GM19240 (cell line): ENCODE results near the gene EZR.
A peak's percentile ranks its signal among the peaks of the same experiment; 100 is the strongest.

Experiments used
- DNase-seq: peaks from one replicate; pipeline ENCODE4 v3.0.0; 2011; ENCODE audit warnings: low spot score; ENCODE audit not compliant: insufficient read length

The EZR gene

DNA sequence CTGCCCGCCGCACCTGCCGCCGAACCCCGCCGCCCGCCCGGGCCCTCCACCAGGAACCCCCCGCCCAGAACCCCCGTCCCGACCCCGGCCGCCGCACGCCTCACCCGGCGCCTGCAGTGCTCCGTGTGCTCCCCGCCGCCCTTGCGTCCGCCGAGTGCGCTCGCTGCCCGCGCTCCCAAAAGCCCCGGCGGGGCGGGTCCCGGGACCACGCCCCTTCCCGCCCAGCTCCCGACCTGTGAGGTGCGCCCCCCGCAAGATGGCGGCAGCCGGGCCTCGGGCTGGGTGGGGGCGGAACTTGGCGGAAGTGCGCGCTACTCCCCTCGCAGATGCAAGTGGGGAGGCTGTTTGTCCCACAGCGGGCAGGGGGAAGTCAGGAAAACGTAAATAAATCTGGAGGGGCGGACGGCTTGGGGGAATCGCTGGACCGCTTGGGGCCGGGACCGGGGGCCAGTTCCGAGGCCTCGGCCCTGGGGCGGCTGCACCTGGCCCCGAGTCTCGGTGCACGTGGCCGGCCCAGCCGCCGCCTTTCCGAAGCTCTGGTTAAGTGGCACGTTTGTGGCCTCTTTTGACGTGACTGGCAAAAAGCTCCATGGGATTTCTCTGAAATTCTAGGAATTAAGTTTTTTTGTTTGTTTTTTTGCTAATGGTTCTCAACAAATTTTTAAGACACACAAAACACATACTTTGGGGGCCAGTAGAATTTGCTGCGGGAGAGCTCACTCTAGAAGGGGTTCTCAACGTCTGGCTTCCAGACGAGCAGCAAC, at the start of gene EZR:
Gene EZR (minus strand): TSS at position 156 of the 764 bp plus-strand sequence. CDS start 1,275 bp downstream, outside the sequence.
- peak; percentile 69 for DNase-seq

DNA sequence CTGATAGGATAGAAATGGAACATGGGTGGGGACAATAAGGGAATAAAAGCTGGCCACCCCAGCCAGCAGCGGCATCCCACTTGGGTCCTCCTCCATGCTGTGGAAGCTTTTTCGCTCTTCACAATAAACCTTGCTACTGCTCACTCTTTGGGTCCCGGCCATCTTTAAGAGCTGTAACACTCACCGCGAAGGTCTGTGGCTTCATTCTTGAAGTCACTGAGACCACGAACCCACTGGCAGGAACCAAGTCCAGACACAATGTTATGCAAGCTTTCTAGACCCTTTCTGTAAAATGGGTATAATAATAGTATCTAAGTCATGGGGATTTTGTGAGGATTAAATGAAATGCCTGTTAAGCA, 48.9 kb upstream of the EZR start:
- no peak for DNase-seq

DNA sequence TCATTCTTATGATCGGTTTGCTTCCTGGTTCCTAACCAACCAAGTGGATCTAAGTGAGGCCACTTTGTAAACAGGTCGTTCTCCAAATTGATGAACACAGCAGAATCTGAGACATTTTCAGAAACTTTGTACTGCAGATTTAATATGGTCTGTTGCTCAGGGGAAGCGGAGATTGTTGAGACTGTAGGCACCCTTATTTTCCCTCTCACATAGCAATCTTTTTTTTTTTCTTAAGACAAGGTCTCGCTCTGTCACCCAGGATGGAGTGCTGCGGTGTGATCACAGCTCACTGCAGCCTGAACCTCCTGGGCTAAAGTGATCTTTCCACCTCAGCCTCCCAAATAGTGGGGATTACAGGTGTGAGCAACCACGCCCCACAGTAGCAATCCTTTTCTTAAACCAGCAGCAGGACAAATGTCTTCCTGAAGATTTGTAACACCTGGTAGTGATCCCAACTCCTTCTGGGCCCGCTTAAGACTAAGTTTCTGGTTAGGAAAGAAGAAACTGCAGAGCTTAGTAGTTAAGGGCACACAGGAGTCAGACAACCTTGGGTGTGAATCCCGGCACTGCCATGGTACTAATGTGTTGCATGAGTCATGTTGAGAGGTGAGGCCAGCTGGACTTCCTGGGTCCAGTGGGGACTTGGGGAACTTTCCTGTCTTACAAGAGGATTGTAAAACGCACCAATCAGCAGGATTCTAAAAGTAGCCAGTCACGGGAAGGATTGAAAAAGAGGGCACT, 48.4 kb upstream of the EZR start:
- DNase-seq = no peak

DNA sequence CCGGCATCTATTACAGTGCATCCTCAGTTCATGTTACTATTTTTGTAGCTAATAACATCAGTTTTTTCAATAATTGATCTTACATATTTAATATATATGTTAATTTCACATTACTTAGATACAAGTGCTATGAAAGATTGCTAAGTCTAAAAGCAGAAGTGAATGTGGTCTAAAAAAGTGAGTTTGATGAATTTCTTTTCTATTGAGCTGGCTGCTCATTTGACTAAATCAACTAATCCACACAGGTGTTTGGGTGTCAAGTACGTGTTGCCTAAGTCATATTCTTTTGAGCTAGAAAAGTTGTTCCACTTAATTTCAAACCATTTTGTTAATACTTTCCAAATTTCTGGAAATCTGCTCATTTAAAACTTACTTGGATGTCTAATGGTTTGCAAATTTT, 46.6 kb upstream of the EZR start:
- DNase-seq = no peak

DNA sequence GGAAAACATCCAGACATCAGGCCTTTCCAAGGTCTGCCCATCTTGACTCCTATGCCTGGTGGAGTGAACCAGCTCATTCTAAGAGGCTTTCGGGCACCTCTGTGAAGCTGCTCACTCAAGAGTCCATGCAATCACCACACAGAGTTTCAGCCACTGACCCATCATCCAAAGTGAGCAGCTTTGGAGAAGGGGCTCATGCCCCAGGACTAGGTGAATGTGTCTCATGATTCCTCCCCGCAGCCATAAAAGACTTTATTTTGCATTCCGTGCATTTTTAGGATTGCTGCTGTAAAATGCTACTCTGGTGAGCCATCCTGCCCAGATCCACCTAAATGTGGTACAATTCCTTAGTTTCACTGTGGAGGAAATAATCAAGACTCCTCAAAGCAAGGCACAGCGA, 44.5 kb upstream of the EZR start:
- no peak for DNase-seq

DNA sequence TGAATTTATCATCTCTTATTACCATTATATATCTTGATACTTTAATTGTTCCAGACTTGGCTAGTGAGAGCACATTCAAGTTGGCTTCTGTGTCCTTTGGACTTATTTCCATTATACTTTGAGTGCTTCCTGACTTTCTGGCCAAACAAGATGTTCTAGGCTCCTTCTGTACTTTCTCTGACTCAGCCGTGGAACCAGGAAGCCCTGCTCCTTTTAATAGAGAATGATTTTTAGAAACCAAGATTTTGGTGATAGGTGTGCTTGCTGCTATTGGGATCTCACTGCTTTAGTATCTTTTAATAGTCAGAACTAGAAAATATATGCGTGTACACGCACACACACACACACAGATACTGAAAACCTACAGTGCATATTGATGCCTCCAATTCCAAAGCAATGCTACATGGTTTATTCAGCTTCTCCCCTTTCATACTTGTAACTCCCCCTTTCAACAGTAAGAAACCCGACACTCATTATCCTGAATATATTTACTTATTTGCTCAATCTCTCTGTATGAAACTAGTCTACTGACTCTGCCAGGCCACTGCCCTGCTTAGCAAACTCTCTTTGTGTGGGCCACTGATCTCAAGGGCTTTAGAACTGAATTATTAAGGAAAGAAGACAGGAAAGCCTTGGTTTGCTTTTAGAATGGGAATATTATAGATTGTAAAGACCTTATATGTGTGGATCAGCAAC, 42.7 kb upstream of the EZR start:
- DNase-seq = no peak

DNA sequence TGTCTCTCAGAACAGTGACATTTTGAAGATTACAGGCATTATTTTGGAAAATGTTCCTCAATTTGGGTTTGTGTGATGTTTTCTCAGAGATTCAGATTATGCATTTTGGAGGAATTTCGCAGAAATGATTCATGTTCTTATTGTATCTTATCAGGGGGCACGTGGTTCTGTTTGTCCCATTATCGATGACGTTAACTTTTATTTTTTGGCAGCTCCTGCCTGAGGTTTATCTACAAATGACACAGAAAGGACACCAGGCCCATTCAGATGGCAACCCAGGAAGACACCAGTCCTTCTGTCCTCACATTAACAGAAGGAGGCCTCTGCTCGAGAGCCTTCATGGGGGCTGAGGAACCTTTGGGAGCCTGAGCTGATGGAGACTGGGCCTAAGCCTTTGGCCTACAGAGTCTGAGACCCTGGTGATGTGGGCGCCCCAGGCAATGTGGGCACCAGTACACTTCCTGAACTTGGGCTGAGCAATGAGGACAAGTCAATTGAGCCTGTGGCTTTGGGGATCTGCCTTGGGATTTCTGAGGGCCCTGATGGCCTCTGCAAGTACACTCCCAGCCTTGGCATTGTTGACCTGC, 41.2 kb upstream of the EZR start:
- DNase-seq = no peak

DNA sequence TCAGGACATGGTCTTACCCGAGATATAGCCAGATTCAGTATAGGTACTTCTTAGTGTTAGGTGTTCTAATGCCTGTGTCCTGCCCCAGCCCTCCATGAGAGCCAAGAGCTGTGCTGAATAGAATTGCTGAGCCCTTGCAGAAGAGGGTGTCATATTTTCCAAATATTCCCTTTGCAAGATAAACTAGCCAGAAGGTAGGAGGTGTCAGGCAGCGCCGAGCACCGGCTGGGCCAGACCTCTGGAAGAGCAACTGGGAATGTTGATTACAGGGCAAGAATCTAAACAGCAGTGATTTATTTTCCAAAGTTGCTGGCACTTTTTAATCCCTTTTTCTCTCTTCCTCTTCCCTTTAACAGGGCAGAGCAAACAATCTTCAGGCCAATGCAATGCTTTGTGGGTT, 37.1 kb upstream of the EZR start:
- no peak for DNase-seq

DNA sequence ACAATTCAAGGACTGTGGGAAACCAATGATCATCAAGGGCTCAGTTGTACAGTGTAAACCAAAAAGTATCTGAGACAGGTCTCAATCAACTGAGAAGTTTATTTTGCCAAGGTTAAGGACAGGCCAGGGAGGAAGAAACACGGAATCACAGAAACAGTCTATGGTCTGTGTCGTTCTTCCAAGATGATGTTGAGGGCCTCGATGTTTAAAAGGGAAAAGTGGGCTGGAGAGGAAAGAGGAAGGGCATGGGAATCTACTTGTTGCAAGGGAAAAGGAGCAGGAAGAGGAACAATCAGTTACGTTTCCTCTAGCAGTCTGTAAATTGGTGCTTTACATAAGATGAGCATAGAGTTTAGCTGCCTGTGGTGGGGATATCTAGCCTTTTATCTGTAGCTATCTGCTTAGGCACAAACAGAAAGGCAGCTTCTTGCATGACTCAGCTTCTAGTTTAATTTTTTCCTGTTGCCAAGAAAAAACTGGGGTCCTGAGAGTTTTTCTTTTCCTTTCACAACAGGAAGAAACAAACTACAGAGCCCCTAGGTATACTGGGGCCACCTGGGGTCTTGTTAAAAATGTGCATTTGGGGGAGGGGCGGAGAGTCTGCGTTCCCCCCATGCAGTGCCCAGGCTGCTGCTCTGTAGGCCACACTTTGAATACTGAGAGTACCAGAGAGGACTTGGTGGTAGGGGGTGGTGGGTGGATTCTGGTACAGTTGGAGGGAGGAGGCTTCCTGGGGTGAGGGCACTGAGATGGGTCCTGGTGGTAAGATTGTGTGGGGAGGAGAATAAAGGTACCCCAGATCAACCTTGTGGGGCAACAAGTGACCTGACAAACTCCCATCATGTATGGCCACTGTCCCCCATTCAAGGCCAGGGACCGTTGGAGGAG, 35.3 kb upstream of the EZR start:
- DNase-seq = no peak

DNA sequence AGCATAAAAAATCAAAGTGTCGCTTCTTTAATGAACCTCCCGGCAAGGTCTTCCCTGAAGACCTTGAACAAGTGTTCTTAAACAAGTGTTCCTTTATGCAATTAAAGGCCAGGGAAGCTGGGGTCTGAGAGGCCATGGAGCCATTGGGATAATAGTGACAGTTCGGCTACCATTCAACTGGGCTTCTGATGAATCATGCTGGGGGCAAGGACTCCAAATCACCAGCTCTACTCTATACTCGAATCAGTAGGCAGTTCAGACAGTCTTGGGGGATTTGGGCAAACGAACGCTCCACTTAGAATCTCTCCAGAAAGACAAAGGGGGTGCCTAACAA, 34.7 kb upstream of the EZR start:
- DNase-seq = no peak

DNA sequence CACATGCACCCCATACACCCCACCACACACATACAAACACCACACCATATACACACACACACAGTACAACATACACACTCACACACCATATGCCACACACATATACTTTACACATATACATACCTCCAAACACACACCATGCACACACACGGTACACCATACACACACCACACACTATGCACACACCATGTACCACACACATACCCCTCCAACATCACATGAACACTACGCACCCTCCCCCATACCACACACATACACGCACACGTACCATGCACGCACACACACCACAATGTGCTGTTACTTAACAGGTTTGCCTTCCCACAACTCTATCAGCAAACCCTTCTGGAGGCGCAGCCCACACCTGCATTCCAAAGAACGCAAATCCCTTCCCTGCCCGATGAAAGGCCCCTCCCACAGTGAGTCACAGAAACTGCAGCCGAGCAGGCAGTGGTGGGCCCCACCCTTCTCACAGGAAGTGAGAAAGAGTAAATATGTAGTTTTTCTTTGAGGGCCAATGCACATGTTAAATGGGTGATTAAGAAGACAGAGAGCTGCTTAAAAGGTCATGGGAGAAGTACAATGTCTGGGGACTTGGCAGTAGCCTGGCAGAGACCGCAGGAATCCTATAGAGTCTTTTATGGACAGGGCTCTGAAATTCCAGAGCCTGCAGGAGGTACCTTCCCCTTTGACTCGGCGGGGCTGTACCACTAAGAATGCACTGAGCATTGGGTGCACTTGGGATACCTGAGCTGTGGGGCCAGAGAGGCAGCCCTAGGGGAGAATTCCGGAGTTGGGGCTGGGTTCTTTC, 34.1 kb upstream of the EZR start:
- peak; percentile 76 for DNase-seq

DNA sequence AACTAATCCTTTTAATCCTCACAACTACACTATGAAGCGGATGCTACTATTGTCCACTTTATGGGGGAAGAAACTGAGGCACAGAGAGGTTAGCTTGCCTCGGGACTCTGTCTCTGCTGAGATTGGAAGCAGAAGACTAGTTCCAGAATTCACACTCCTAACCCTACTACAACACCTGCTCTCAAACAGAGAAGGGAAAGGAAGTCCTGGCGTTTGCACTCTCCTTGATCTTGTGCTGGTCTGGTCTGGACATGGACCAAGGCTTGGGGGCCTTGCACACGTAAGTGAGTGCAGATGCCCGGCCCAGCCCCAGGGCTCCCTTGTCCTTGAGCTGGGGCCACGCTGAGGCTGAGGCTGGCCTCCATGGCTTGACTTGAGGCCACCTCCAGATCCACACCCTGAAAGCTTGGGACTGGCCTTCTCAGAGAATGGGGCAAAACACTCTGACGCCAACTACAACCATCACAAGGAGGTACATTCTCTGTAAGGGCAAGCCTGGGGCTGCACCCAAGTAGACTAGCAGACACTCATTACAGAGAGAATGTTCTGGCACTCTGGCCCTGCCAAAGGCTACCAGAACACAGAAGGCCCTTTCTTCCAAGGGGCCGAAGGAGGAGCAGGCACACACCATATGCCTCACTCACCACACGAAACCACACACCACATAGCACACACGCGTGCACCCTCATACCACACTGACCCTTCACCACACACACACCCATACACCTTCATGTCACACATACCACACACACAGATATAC, 33.3 kb upstream of the EZR start:
- no peak for DNase-seq

DNA sequence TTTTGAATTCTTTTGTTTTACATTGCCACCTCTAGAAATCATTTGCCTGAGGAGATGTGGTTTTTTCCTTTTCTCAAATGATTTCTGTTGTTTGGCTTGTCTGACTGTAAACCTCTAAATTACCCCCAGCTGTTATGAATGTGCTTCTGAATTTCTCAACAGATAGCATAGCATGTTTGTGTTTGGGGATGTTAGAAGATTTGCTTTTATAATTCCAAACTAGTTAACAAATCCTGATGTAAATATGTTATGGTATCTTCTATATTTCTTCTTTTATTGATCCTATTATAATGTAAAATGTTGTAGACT, 31.6 kb upstream of the EZR start:
- DNase-seq = no peak

DNA sequence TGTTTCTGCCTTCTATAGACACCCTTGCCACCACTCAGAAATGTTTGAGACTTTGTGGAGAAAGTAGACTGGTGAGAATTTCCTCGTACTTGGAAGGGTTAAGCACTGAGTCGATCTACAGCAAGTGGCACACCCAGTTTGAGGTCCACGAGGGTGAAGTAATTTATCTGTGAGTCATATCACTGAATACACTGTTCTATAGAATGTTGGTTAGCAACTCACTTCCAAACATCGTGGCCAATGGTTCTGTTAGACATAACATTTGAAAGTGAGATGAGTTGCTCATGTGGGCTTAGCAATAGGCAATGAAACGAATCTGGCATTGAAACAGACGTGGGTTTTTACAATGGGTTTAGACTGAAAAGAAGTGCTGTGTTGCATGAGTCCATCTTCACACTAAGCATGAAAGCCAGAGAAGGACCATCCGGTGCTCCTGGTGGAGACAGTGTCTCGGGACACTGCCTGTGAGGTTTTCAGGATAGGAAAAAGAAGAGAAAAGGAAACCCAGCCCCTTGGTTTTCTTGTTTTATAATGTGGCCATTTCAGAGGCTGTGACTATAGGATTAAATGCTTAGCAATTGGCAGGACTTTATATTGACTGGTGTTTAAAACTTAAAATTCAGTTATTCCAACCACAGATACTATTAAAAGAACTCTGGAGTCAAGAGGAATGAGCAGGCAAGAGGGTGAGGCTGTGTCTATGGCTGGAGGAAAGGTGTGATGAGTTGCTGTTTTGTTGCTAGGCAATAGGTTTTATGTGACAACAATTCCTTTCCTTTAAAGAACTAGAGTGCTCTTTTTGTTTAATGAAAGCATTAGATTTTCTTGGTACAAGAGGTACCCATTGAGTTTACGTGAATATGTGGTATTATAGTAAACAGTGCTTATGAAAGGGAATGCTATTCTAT, 31.0 kb upstream of the EZR start:
- no peak for DNase-seq

DNA sequence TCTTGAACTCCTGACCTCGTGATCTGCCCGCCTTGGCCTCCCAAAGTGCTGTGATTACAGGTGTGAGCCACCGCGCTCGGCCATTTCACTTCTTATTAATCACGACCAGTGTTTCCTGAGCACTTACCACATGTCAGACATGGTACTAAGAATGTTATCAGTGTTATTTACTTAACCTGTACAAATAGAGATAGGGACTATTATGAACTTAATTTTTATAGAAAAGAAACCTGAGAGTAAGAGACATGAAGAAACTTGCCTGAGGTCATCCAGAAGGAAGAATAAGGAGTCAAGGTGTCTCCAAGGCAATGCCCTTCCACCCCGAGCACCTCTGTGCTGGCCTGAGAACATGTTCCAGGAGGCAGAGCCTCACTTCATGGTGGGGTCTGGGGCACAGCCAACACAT, 29.3 kb upstream of the EZR start:
- no peak for DNase-seq

DNA sequence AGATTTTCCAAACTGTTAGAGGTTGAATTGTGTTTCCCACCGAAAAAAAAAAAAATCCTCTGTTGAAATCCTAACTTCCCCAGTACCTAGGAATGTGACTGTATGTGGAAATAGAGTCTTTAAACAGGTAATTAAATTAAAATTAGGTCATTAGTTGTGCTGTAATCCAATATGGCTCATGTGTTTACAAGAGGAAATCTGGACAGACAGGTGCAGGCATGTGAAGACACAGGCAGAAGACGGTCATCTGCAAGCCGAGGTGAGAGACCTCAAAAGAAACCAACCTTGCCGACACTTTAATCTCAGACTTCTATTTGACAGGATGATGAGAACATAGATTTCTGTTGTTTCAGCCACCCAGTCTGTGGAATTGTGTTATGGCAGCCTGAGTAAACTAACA, 28.6 kb upstream of the EZR start:
- DNase-seq = no peak

DNA sequence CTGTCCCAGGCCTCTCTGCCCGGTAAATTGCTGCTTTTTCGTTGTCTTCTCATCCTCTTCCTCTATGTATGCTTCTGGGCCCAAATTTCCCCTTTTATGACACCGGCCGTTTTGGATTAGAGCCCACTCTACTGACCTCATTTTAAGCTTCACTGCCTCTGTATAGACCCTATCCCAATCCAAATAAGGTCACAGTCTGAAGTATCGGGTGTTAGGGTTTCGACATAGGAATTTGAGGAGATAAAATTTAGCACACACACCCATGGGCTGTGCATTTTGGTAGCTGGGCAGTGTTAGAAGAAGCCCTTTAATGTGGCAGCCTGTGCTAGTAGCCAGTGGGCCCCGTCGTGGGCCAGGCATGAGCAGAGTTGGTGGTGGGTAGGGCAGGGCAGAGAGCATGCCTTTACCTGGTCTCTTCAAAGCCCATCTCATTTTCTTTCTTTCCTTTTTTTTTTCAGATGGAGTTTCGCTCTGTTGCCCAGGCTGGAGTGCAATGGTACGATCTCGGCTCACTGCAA, 27.9 kb upstream of the EZR start:
- no peak for DNase-seq
